ENCODE data around the gene MAGI2. TPM values are rescaled to one million over a fixed set of nuclear protein-coding genes. Genes with fewer than 3 reads are reported as not detected.

Gene MAGI2
- total and polyA plus RNA-seq, 2 experiments from 2014 or later = 10.4 to 26.4 TPM

DNA sequence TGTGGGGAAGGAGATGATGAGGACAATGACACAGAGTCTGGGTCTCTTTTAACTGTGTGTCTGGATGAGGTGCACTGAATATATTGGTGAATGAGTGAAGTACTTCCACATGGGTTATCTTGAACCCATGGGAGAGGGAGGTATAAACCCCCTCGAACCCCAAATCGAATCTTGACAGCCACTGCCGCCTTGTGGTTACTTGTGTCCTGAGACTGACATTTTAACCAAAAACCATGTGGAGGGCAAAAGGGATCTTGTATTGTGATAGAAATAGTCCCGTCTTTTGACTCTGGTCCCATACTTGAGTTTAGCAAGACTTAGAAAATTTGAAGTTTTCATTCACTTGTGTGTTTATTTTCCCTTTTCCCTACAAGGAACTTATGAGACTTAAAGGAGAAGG, 1371.6 kb downstream of the MAGI2 start:
- Mint-ChIP-seq H3K27me3 (ENCODE audit: insufficient read depth, low read depth, poor library complexity) (no peaks in the 10 kb centered on the region), H3K9me3 (no peaks in the 10 kb centered on the region), H3K36me3 (ENCODE audit: low read depth) (no peaks in the 10 kb centered on the region), H3K4me1 (peaks cover 6% of the 10 kb centered on the region; the same call in 2 of the 3 replicates), H3K27ac (no peak overlapping the region), H3K4me3 (no peak overlapping the region)
- ATAC-seq (peak; percentile 68), DNase-seq (ENCODE audit: low spot score) (peak; percentile 67)
- Histone ChIP-seq H3K79me2 (replicated peaks; ENCODE audit: insufficient read depth) (no peaks in the 10 kb centered on the region), H3K4me3 (no peak overlapping the region), H2AFZ (no peak overlapping the region), H3F3A (replicated peaks; ENCODE audit: low read depth) (no peaks in the 10 kb centered on the region), H3K27ac (ENCODE audit: low read depth) (no peak overlapping the region), H4K20me1 (replicated peaks; ENCODE audit: insufficient read depth) (peaks cover 5% of the 10 kb centered on the region; the same call in 1 of the 2 replicates), H3K4me1 (ENCODE audit: insufficient read depth) (peaks cover 7% of the 10 kb centered on the region; the same call in 1 of the 2 replicates), H3K36me3 (ENCODE audit: insufficient read depth) (no peaks in the 10 kb centered on the region), H3K4me2 (no peak overlapping the region), H3K9me2 (ENCODE audit: insufficient read depth) (no peaks in the 10 kb centered on the region), H3K27me3 (ENCODE audit: insufficient read depth) (no peaks in the 10 kb centered on the region)
- TF ChIP-seq, protein P1, sequence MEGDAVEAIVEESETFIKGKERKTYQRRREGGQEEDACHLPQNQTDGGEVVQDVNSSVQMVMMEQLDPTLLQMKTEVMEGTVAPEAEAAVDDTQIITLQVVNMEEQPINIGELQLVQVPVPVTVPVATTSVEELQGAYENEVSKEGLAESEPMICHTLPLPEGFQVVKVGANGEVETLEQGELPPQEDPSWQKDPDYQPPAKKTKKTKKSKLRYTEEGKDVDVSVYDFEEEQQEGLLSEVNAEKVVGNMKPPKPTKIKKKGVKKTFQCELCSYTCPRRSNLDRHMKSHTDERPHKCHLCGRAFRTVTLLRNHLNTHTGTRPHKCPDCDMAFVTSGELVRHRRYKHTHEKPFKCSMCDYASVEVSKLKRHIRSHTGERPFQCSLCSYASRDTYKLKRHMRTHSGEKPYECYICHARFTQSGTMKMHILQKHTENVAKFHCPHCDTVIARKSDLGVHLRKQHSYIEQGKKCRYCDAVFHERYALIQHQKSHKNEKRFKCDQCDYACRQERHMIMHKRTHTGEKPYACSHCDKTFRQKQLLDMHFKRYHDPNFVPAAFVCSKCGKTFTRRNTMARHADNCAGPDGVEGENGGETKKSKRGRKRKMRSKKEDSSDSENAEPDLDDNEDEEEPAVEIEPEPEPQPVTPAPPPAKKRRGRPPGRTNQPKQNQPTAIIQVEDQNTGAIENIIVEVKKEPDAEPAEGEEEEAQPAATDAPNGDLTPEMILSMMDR (conservative IDR thresholded peaks at IDR 0.05; ENCODE audit: low read depth in 2 of 2) = peak; percentile 68 to 85
- no peak for TF ChIP-seq JUNB (IDR thresholded peaks at IDR 0.05; ENCODE audit: unreplicated experiment)

DNA sequence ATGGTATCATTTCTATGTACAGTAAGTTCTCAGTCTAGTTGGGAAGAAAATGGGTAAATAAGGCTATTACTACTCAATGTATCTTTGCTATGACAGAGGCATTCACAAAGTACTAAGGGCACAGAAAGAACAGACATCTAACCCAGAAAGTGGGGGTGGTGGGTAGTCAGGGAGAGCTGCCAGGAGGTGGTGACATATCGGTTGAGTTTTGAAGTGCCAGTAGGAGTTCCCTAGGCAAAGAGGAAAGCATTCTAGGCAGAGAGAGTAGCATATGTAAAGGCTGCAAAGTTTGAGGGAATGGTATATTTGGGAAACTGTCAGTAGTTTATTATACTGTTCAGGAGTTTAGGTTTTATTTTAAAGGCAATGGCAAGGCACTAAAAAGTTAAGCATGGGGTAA, 1372.1 kb downstream of the MAGI2 start:
- H3K36me3 ChIP-seq (ENCODE audit: insufficient read depth) = no peaks in the 10 kb centered on the region
- H3K4me1 ChIP-seq (ENCODE audit: insufficient read depth) = peaks cover 7% of the 10 kb centered on the region; the same call in 1 of the 2 replicates
- H3K9me3 Mint-ChIP-seq = no peaks in the 10 kb centered on the region
- no peaks in the 10 kb centered on the region for H3K9me2 ChIP-seq (ENCODE audit: insufficient read depth)
- no peaks in the 10 kb centered on the region for H3K36me3 Mint-ChIP-seq (ENCODE audit: low read depth)
- DNase-seq (ENCODE audit: low spot score) (no peak), ATAC-seq (no peak)
- H3K27ac Mint-ChIP-seq = no peak overlapping the region
- no peaks in the 10 kb centered on the region for H3K27me3 ChIP-seq (ENCODE audit: insufficient read depth)
- TF ChIP-seq CREB1 (CRISPR knock-in tag; IDR thresholded peaks at IDR 0.05; ENCODE audit: low read depth) (no peak), REST (IDR thresholded peaks at IDR 0.05; ENCODE audit: unreplicated experiment) (no peak), STAT1 (IDR thresholded peaks at IDR 0.05; ENCODE audit: unreplicated experiment) (no peak), EZH2phosphoT487 (IDR thresholded peaks at IDR 0.05; ENCODE audit: unreplicated experiment) (no peak), ZNF114 (CRISPR knock-in tag; IDR thresholded peaks at IDR 0.05) (no peak), POLR2AphosphoS5 (IDR thresholded peaks at IDR 0.05; ENCODE audit: low read depth) (no peak), ZNF331 (CRISPR knock-in tag; IDR thresholded peaks at IDR 0.05; ENCODE audit: low read depth) (no peak), JUNB (IDR thresholded peaks at IDR 0.05; ENCODE audit: unreplicated experiment) (no peak), NANOG (IDR thresholded peaks at IDR 0.05; ENCODE audit: borderline replicate concordance) (no peak), EZH2 (IDR thresholded peaks at IDR 0.05; ENCODE audit: low read depth, unreplicated experiment) (no peak)
- TF ChIP-seq, protein P1 (conservative IDR thresholded peaks at IDR 0.05; ENCODE audit: low read depth in 2 of 2) = no peak
- H2AFZ ChIP-seq = no peak overlapping the region
- no peak overlapping the region for H3K27ac ChIP-seq (ENCODE audit: low read depth)
- H3K79me2 ChIP-seq (replicated peaks; ENCODE audit: insufficient read depth) = no peaks in the 10 kb centered on the region
- H3K4me2 ChIP-seq = no peak overlapping the region
- H3K4me1 Mint-ChIP-seq = peaks cover 6% of the 10 kb centered on the region; the same call in 2 of the 3 replicates
- no peak overlapping the region for H3K4me3 ChIP-seq
- H3F3A ChIP-seq (replicated peaks; ENCODE audit: low read depth) = no peaks in the 10 kb centered on the region
- H4K20me1 ChIP-seq (replicated peaks; ENCODE audit: insufficient read depth) = peaks cover 5% of the 10 kb centered on the region; the same call in 1 of the 2 replicates
- H3K27me3 Mint-ChIP-seq (ENCODE audit: insufficient read depth, low read depth, poor library complexity) = no peaks in the 10 kb centered on the region
- H3K4me3 Mint-ChIP-seq = no peak overlapping the region
